Muscle of leg (tissue), 16 donors: Measurements from ENCODE around the gene COL21A1. TPM values are rescaled to one million over a fixed set of nuclear protein-coding genes. Genes with fewer than 3 reads are reported as not detected.

ENCODE experiments used
- DNase-seq: peaks from one replicate; pipeline ENCODE4 v3.0.0; 2013
- H3K27ac ChIP-seq: one replicate; pipeline ENCODE4 v1.5.1; 2013; ENCODE audit warnings: mild to moderate bottlenecking, low read length, control low read depth
- H3K27me3 ChIP-seq: one replicate; pipeline ENCODE4 v1.6.1; 2013; ENCODE audit warnings: low read length; ENCODE audit not compliant: control insufficient read depth, insufficient read depth
- H3K36me3 ChIP-seq: one replicate; pipeline ENCODE4 v1.6.1; 2013; ENCODE audit warnings: low read length; ENCODE audit not compliant: control insufficient read depth, insufficient read depth
- H3K4me1 ChIP-seq: one replicate; pipeline ENCODE4 v1.6.1; 2013; ENCODE audit warnings: low read length; ENCODE audit not compliant: control insufficient read depth, insufficient read depth
- H3K4me3 ChIP-seq: one replicate; pipeline ENCODE4 v1.5.1; 2013; ENCODE audit warnings: low read length, control low read depth
- H3K9me3 ChIP-seq: replicated peaks from 2 replicates; pipeline ENCODE4 v1.6.1; 2013; ENCODE audit warnings: low read depth, low read length; ENCODE audit not compliant: control insufficient read depth
- WGBS: methylation state at CpG from one replicate; pipeline ENCODE4 v1.1.5; 2013; ENCODE audit warnings: missing lambda C conversion rate; ENCODE audit not compliant: insufficient coverage; 5-methylcytosine and 5-hydroxymethylcytosine counted together
- long read RNA-seq, 11 donors: transcript quantifications; one replicate each; lab custom pipeline, GENCODE V29; 2026
- polyA plus RNA-seq, 8 donors: library from polyadenylated mRNA; unstranded; fragments of 120-200 nt; gene quantifications; one replicate each; pipeline versions ENCODE4 v1.2.1 to v1.2.3, GENCODE V29; 2013; ENCODE audit warnings: inconsistent platforms in 1 of 8, low replicate concordance in 1 of 8; ENCODE audit not compliant: insufficient read length in 8 of 8, insufficient read depth in 1 of 8
- total RNA-seq: library from RNA; stranded (reverse); fragments of 120-200 nt; gene quantifications from one replicate; pipeline ENCODE4 v1.2.4, GENCODE V29; 2013

Gene COL21A1
- 101 TPM for total RNA-seq
- 100 to 1,000 TPM in 6 of 8 donors, 10 to 100 TPM in 2; 86.6 to 195 (median 121) TPM for polyA plus RNA-seq
- long read RNA-seq, donor 1, partial matches to known transcripts = 0 of 3 reads
- long read RNA-seq, donor 1, other reads (novel, unspliced or antisense) = 0 of 3 reads
- long read RNA-seq, donor 2 = 0 reads
- long read RNA-seq, donor 3, partial matches to known transcripts = 0 of 4 reads
- long read RNA-seq, donor 3, other reads (novel, unspliced or antisense) = 0 of 4 reads
- long read RNA-seq, donor 4, partial matches to known transcripts = 100 of 103 reads
- long read RNA-seq, donor 4, other reads (novel, unspliced or antisense) = 0 of 103 reads
- long read RNA-seq, donor 5, transcript COL21A1-209 (3 exons, 1,413 nt) = major isoform, 5 of 408 reads
- long read RNA-seq, donor 5, partial matches to known transcripts = 394 of 408 reads
- long read RNA-seq, donor 5, other reads (novel, unspliced or antisense) = 9 of 408 reads
- long read RNA-seq, donor 6, partial matches to known transcripts = 21 of 32 reads
- long read RNA-seq, donor 6, other reads (novel, unspliced or antisense) = 7 of 32 reads
- long read RNA-seq, donor 7, partial matches to known transcripts = 18 of 29 reads
- long read RNA-seq, donor 7, other reads (novel, unspliced or antisense) = 8 of 29 reads
- long read RNA-seq, donor 8, partial matches to known transcripts = 124 of 127 reads
- long read RNA-seq, donor 8, other reads (novel, unspliced or antisense) = 0 of 127 reads
- long read RNA-seq, donor 9, partial matches to known transcripts = 161 of 163 reads
- long read RNA-seq, donor 9, other reads (novel, unspliced or antisense) = 0 of 163 reads
- long read RNA-seq, donor 10, transcript COL21A1-209 (3 exons, 1,413 nt) = major isoform, 9 of 45 reads
- long read RNA-seq, donor 10, partial matches to known transcripts = 27 of 45 reads
- long read RNA-seq, donor 10, other reads (novel, unspliced or antisense) = 9 of 45 reads
- long read RNA-seq, donor 11, partial matches to known transcripts = 0 of 3 reads
- long read RNA-seq, donor 11, other reads (novel, unspliced or antisense) = 0 of 3 reads

DNA sequence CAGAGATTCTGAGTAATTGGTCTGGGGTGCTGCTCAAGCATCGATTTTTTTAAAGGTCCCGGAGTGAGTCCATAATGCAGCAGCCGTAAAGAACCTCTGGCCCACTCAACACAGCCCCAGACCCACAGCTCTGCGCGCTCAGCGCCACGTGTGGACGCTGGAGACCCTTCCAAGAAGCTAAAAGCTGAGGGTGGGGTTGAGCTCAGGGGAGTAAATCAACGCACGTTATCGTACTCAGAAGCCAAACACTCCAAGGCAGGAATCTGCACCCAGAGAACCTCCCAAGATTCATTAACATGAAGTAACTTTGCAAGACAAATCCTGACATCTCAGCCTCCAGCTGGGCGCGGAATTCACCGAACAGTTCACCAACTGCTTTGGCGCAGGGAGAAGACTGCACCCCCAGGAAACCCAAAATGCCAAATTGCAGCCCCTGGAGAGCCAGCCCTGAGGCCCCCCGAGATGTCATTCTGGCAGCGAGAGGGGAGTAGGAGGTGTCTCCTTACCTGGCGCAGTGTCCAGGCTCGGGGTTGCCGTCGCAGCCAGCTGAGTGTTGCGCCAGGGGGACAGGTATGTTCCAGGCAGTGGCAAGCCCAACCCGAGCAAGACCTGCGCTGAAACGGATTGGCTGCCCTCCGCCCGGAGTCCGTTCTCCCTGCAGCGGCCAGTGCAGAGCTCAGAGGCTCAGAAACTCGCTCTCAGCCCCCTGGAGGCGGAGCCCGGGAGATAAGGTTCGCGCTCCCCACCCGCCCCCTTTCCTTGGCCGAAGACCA, at the start of gene COL21A1:
TSS of gene COL21A1 (minus strand) at position 700 of the 773 bp plus-strand sequence. CDS start 64,962 bp downstream, outside the sequence.
- no peaks in the 10 kb centered on the region for H3K36me3 ChIP-seq
- under 1% methylated on average over 24 of the region's 36 CpGs for WGBS
- no peaks in the 10 kb centered on the region for H3K27me3 ChIP-seq
- H3K9me3 ChIP-seq = no peaks in the 10 kb centered on the region
- peaks cover 12% of the 10 kb centered on the region for H3K4me1 ChIP-seq
- H3K4me3 ChIP-seq = peak within 1 kb of the TSS; percentile 78
- peak within 1 kb of the TSS; percentile 92 for H3K27ac ChIP-seq
- DNase-seq = peak; percentile 85

GRCh38 chr6:56293781-56294180, 46.4 kb upstream of the COL21A1 start:
- H3K9me3 ChIP-seq = no peaks in the 10 kb centered on the region
- peak; percentile 60 for DNase-seq
- H3K36me3 ChIP-seq = no peaks in the 10 kb centered on the region
- no CpG with 5 or more reads among the region's 3 CpGs for WGBS
- H3K27me3 ChIP-seq = no peaks in the 10 kb centered on the region
- no peak overlapping the region for H3K27ac ChIP-seq
- H3K4me3 ChIP-seq = no peak overlapping the region
- peaks cover 7% of the 10 kb centered on the region for H3K4me1 ChIP-seq

- H3K4me1 ChIP-seq = peaks cover 7% of the 10 kb centered on the region
Observed at GRCh38 chr6:56292505-56293181, 45.3 kb upstream of the COL21A1 start.

GRCh38 chr6:56291302-56291917, 44.0 kb upstream of the COL21A1 start:
- Histone ChIP-seq H3K4me3 (no peak overlapping the region), H3K27me3 (no peaks in the 10 kb centered on the region), H3K9me3 (no peaks in the 10 kb centered on the region), H3K4me1 (peaks cover 7% of the 10 kb centered on the region), H3K36me3 (no peaks in the 10 kb centered on the region), H3K27ac (no peak overlapping the region)
- peak; percentile 12 for DNase-seq
- WGBS = 42% methylated on average over 2 of the region's 7 CpGs

More at GRCh38 chr6:56292505-56293181, 45.3 kb upstream of the COL21A1 start:
- Histone ChIP-seq H3K27ac (peak overlapping the region; percentile 8), H3K4me3 (no peak overlapping the region), H3K27me3 (no peaks in the 10 kb centered on the region), H3K36me3 (no peaks in the 10 kb centered on the region), H3K9me3 (no peaks in the 10 kb centered on the region)
- WGBS = no CpG with 5 or more reads among the region's 1 CpG
- DNase-seq = peak; percentile 85

DNA sequence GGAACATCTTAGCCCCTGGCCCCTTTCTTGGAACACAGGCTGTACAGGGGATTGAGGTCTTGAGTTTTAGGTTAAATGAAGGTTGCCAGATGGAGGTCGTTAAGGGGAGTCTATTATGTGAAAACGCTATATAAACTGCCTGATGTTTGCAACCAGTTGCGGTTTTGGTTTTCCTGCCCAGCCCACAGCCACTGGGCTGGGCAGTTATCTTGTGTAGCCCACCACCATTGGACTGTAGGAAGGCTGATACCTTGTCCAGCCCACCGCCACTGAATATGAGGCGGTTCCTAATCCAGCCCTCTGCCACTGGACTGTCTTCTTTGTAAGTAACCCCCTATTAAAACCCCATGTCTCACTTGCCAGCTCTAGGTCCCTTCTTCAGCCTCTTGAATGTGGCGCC, 42.3 kb upstream of the COL21A1 start:
- Histone ChIP-seq H3K9me3 (no peaks in the 10 kb centered on the region), H3K27me3 (no peaks in the 10 kb centered on the region), H3K27ac (no peak overlapping the region), H3K4me3 (no peak overlapping the region), H3K4me1 (peaks cover 7% of the 10 kb centered on the region), H3K36me3 (no peaks in the 10 kb centered on the region)
- 73% methylated on average over 6 of the region's 6 CpGs for WGBS
- DNase-seq = no peak

GRCh38 chr6:56288347-56288746, 41.0 kb upstream of the COL21A1 start:
- no peak overlapping the region for H3K27ac ChIP-seq
- WGBS = 60% methylated on average over 1 of the region's 2 CpGs

DNA sequence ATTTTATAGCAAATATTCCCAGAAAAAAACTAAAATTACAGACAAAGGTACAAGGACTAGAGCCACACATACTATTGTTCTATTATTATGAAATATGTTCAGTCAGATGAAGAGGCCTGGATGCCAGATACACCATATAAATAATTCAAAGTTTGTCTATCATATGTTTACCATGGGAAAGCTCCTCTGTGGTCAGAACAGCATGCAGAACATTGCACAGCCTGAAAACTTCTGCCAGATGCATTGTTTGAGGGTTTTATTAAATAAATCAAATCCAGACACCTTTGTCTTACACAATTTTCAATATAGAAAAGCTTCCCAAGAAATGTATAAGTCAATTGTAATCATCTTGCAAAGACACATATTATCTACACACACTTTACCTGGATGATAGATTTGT, 35.0 kb upstream of the COL21A1 start:
- DNase-seq = no peak
- H3K9me3 ChIP-seq = no peaks in the 10 kb centered on the region
- H3K4me1 ChIP-seq = no peaks in the 10 kb centered on the region
- no peak overlapping the region for H3K4me3 ChIP-seq
- H3K27me3 ChIP-seq = no peaks in the 10 kb centered on the region
- no peak overlapping the region for H3K27ac ChIP-seq
- H3K36me3 ChIP-seq = no peaks in the 10 kb centered on the region

More at GRCh38 chr6:56288347-56288746, 41.0 kb upstream of the COL21A1 start:
- no peaks in the 10 kb centered on the region for H3K27me3 ChIP-seq
- peaks cover 7% of the 10 kb centered on the region for H3K4me1 ChIP-seq
- H3K36me3 ChIP-seq = no peaks in the 10 kb centered on the region
- H3K9me3 ChIP-seq = no peaks in the 10 kb centered on the region
- H3K4me3 ChIP-seq = no peak overlapping the region
- no peak for DNase-seq

DNA sequence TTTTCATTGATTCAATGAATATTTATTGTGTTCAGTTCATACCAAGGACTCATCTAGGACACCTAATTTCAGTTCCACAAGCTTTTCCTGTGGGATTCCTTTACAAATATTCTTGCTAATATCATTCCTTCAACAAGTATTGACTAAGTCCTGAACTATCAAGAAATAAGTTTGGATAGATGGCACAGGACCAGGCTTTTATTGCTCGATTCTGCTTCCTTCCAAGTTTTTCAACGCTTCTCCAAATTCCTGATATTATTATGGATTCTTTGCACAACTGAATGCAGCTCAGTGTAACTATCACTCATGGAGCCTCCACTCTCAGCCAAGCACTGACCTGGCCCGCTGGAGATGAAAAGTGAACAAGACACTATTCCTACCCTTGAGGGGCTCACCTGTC, 32.7 kb upstream of the COL21A1 start:
- no peak overlapping the region for H3K27ac ChIP-seq
- WGBS = 17% methylated on average over 1 of the region's 3 CpGs
- no peaks in the 10 kb centered on the region for H3K36me3 ChIP-seq
- no peaks in the 10 kb centered on the region for H3K4me1 ChIP-seq
- H3K27me3 ChIP-seq = no peaks in the 10 kb centered on the region
- H3K4me3 ChIP-seq = no peak overlapping the region
- no peaks in the 10 kb centered on the region for H3K9me3 ChIP-seq
- peak; percentile 64 for DNase-seq
